Measurements from ENCODE around the gene SLMAP. TPM values are rescaled to one million over a fixed set of nuclear protein-coding genes. Genes with fewer than 3 reads are reported as not detected.

The SLMAP gene
- total and polyA plus RNA-seq, 2 experiments from 2014 or later: 28.4 to 45.2 TPM

GRCh38 chr3:57717205-57717868 lies 38.8 kb upstream of the SLMAP start:
- Histone ChIP-seq H3K27me3 (no peaks in the 10 kb centered on the region), H3K4me1 (ENCODE audit: low read depth) (no peaks in the 10 kb centered on the region), H3K4me3 (no peak overlapping the region), H3K27ac (no peak overlapping the region), H3K9me3 (ENCODE audit: low read depth) (no peaks in the 10 kb centered on the region), H3K36me3 (no peaks in the 10 kb centered on the region)
- DNase-seq (ENCODE audit: low read depth in 1 of 2, low spot score in 1 of 2): no peak
- no peak for TF ChIP-seq CTCF (IDR thresholded peaks at IDR 0.05; ENCODE audit: low read depth, low read length)

- Histone ChIP-seq H3K4me3 (no peak overlapping the region), H3K27me3 (no peaks in the 10 kb centered on the region), H3K36me3 (no peaks in the 10 kb centered on the region), H3K27ac (no peak overlapping the region), H3K9me3 (ENCODE audit: low read depth) (no peaks in the 10 kb centered on the region), H3K4me1 (ENCODE audit: low read depth) (no peaks in the 10 kb centered on the region)
- TF ChIP-seq CTCF (IDR thresholded peaks at IDR 0.05; ENCODE audit: low read depth, low read length): no peak
- no peak for DNase-seq (ENCODE audit: low read depth in 1 of 2, low spot score in 1 of 2)
Measured at GRCh38 chr3:57718118-57718517, 38.0 kb upstream of the SLMAP start.

- Histone ChIP-seq H3K4me1 (ENCODE audit: low read depth) (no peaks in the 10 kb centered on the region), H3K27ac (no peak overlapping the region), H3K27me3 (no peaks in the 10 kb centered on the region), H3K4me3 (no peak overlapping the region), H3K9me3 (ENCODE audit: low read depth) (no peaks in the 10 kb centered on the region), H3K36me3 (no peaks in the 10 kb centered on the region)
- DNase-seq (ENCODE audit: low read depth in 1 of 2, low spot score in 1 of 2): no peak
- TF ChIP-seq CTCF (IDR thresholded peaks at IDR 0.05; ENCODE audit: low read depth, low read length): no peak
Measured at GRCh38 chr3:57726397-57726796, 29.7 kb upstream of the SLMAP start.

GRCh38 chr3:57727106-57727505 lies 29.0 kb upstream of the SLMAP start:
- no peak overlapping the region for H3K4me3 ChIP-seq
- no peaks in the 10 kb centered on the region for H3K27me3 ChIP-seq
- no peaks in the 10 kb centered on the region for H3K9me3 ChIP-seq (ENCODE audit: low read depth)
- no peaks in the 10 kb centered on the region for H3K36me3 ChIP-seq
- DNase-seq (ENCODE audit: low read depth in 1 of 2, low spot score in 1 of 2): no peak
- no peak overlapping the region for H3K27ac ChIP-seq
- H3K4me1 ChIP-seq (ENCODE audit: low read depth): no peaks in the 10 kb centered on the region
- TF ChIP-seq CTCF (IDR thresholded peaks at IDR 0.05; ENCODE audit: low read depth, low read length): no peak

DNA sequence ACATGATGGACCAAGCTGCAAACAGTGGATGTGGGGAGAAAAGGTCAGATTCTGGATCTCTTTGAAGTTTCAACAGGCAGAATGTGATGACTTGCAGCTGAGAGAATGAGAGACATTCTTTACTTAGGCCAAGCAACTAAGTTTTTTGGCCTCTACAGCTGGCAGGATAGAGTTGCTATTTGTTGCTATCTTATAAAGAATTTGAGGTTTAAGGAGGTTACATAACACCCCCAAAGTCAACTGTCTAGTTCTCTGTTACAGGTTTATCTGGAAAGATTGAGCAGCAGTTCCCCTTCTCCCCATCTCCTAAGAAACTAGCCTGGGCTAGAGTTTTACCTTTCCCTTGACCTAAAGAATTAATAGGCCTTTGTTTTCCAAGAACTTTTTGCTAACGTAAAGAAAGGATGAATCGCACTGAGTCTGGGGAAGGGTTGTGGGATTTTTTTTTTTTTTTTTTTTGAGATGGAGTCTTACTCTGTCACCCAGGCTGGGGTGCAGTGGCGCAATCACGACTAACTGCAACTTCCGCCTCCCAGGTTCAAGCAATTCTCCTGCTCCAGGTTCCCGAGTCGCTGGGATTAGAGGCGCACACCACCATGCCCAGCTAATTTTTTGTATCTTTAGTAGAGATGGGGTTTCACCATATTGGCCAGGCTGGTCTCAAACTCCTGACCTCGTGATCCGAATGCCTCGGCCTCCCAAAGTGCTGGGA lies 26.6 kb upstream of the SLMAP start:
- Histone ChIP-seq H3K27ac (no peak overlapping the region), H3K36me3 (no peaks in the 10 kb centered on the region), H3K4me3 (no peak overlapping the region), H3K9me3 (ENCODE audit: low read depth) (no peaks in the 10 kb centered on the region), H3K27me3 (no peaks in the 10 kb centered on the region), H3K4me1 (ENCODE audit: low read depth) (no peaks in the 10 kb centered on the region)
- no peak for TF ChIP-seq CTCF (IDR thresholded peaks at IDR 0.05; ENCODE audit: low read depth, low read length)
- DNase-seq (ENCODE audit: low read depth in 1 of 2, low spot score in 1 of 2): peak in 1 of 2 donors; percentile 42
